G401.6 (cell line): Measurements from ENCODE around the gene SSX4.
"Not testable (repeated sequence)": the region's sequence is repeated elsewhere in the genome, so short reads cannot be mapped to it uniquely, and the experiment has no call there.

Experiments used
- FAIRE-seq: peaks from 2 replicates; lab custom pipeline; 2012; peaks lifted over from hg19 to GRCh38; lab: Jason Lieb, UNC

The SSX4 gene, protein sequence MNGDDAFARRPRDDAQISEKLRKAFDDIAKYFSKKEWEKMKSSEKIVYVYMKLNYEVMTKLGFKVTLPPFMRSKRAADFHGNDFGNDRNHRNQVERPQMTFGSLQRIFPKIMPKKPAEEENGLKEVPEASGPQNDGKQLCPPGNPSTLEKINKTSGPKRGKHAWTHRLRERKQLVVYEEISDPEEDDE

DNA sequence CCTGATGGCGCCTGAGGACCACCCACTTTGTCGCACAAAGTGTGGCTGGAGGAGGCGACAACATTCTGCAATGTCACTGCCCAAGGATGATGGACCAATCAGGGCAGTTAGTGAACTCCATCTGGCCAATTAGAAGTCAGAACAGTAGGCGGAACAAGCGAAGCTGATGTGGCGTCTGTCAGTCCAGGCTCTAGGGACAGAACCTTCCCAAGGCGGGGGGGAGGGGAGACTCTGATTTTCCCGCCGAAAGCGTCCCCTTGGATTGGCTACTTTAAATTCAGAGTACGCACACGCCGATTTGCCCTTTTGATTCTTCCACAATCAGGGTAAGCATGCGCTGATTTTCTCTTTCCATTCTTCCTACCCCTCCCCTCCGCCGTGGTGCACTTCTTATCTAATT is at the start of gene SSX4:
Gene SSX4, plus strand, starts transcription at position 301 of the 400 bp plus-strand sequence. CDS start 515 bp downstream, outside the sequence.
- not testable (repeated sequence) for FAIRE-seq

DNA sequence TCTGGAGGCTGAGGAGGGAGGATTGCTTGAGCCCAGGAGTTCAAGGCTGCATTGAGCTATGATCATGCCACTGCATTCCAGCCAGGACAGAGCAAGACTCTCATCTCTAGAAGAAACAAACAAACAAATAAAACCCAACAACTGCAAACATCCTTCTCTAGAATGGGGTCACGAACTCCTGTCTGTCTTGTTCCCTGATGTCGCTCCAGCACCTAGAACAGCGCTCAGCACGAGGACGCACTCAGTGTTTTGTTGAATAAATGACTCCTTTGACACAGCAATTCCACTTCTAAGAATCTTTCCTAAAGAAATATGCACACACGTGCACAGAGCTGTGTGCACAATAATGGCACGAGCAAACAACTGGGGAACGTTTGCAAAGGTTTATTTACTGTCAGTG is 37.3 kb upstream of the SSX4 start:
- FAIRE-seq: not testable (repeated sequence)

DNA sequence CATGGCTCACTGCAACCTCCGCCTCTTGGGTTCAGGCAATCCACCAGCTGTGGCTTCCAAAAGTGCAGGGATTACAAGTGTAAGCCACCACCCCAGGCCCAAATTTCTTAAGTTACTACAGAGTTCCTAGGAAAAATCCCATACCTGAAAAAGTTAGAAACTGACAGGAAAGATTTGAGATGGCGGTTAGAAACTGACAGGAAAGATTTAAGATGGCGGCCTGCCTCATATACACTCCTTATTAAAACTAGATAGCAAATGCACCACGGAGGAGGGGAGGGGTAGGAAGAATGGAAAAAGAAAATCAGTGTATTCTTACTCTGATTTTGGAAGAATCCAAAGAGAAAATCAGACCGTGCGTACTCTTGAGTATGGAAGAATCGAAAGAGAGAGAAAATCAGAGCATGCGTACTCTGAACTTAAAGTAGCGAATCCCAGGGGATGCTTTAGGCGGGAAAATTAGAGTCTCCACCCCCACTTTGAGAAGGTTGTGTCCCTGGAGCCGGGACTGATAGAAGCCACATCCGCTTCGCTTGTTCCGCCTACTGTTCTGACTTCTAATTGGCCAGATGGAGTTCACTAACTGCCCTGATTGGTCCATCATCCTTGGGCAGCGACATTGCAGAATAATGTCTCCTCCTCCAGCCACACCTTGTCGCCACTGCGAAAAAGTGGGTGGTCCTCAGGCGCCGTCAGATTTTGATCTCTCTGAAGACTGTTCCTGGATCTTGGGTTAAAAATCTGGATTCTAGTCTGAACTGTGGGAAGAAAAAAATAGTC is 26.8 kb upstream of the SSX4 start, which contains the start of gene SSX3:
Gene SSX3, minus strand, starts transcription at position 389 of the 780 bp plus-strand sequence. CDS start 1,454 bp downstream, outside the sequence.
- FAIRE-seq: not testable (repeated sequence)

DNA sequence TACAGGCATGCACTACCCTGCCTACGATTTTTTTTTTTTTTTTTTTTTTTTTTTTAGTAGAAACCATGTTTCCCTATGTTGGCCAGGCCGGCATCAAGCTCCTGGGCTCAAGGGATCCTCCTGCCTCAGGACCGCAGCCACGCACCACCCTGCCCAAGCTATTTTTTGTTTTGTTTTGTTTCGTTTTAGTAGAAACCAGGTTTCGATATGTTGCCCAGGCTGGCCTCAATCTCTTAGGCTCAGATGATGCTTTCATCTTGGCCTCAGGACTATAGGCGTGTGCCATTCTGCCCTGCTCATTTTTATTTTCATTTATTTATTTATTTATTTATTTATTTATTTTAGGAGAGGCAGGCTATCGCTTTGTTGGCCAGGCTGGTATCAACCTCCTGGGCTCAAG is 25.7 kb upstream of the SSX4 start:
- FAIRE-seq: no peak

DNA sequence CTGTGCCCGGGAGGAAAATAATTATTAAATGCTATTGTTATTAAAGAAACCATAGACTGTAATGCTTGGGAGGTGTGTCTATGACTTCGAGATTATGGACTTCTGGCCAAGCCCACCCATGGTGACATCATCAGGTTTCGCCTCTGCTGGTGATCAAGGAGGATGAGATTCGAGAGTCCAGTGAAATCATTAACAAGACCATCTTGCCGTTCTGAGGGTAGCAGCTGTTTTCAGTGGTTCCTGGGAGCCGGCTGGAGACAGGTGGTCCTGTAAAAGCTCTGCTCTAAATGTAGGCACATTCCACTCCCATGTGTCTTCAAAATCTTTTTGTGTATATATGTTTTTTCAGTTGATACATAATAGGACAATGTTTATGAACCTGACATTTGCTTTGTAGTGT is 24.1 kb upstream of the SSX4 start:
- not testable (repeated sequence) for FAIRE-seq

DNA sequence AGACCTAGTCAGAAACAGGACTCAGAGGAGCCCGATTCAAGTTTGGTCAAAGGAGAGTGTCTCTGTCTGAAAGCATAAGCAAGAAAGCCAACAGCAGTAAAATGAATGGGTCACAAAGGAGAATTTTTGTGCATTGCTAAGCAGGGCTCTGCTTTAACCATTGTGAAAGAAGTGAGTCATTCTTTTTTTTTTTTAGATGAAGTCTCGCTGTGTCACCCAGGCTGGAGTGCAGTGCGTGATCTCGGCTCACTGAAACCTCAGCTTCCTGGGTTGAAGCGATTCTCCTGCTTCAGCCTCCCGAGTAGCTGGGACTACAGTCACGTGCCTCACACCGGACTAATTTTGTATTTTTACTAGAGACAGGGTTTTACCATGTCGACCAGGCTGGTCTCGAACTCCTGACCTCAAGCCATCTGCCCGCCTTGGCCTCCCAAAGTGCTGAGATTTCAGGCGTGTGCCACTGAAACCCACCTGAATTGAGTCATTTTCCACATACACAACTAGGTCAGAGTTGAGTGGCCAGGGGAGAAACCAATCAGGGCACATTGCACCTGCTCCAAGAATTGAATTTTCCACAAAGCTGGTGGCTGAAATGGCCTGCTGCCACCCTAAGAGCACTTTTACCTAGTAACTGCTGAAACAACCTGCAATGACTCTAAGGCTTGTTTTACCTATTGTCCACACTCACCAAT is 15.5 kb upstream of the SSX4 start:
- FAIRE-seq: not testable (repeated sequence)

DNA sequence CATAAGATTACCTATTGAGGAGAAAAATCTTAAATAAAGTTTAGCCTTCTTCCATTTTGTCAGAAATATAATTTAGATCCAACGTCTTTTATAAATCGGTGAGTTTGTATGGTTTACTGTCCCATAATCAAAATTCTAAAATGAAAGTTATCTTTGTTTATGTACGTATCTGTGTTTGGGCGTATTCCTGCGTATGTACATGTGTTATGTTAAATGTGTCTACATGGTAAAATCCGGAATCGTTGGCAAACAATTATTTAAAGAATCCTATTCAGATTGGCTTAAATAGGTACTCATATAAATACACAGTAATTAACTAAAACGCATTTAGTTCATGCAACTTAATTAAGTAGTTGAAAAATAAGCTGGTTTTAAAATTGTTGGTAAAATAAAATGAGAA is 12.9 kb upstream of the SSX4 start:
- FAIRE-seq: not testable (repeated sequence)

DNA sequence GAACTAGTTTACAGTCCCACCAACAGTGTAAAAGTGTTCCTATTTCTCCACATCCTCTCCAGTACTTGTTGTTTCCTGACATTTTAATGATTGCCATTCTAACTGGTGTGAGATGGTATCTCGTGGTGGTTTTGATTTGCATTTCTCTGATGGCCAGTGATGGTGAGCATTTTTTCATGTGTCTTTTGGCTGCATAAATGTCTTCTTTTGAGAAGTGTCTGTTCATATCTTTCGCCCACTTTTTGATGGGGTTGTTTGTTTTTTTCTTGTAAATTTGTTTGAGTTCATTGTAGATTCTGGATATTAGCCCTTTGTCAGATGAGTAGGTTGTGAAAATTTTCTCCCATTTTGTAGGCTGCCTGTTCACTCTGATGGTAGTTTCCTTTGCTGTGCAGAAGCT is 13.6 kb downstream of the SSX4 start:
- FAIRE-seq: not testable (repeated sequence)

DNA sequence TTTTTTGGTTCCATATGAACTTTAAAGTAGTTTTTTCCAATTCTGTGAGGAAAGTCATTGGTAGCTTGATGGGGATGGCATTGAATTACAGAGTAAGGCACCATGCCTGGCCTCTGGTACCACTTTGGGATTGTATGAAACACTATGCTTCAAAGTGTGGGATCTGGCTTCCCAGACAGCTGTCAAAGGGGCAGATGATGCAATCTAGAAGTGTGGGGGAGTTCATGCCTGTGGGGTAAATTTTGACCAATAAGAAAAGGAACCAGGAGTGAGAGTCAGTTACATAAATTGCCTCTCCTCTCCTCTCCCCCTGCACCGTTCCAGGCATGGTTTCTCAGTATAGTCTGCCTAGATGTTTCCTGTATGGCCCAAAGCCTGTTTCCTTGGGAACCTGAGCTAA is 14.5 kb downstream of the SSX4 start:
- FAIRE-seq: not testable (repeated sequence)

DNA sequence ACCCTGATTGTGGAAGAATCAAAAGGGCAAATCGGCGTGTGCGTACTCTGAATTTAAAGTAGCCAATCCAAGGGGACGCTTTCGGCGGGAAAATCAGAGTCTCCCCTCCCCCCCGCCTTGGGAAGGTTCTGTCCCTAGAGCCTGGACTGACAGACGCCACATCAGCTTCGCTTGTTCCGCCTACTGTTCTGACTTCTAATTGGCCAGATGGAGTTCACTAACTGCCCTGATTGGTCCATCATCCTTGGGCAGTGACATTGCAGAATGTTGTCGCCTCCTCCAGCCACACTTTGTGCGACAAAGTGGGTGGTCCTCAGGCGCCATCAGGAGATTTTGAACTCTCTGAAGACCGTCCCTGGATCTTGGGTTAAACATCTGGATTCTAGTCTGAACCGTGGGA is 28.5 kb downstream of the SSX4 start, which contains the start of gene SSX4B:
Gene SSX4B, minus strand, starts transcription at position 101 of the 400 bp plus-strand sequence. CDS start 588 bp downstream, outside the sequence.
- not testable (repeated sequence) for FAIRE-seq

DNA sequence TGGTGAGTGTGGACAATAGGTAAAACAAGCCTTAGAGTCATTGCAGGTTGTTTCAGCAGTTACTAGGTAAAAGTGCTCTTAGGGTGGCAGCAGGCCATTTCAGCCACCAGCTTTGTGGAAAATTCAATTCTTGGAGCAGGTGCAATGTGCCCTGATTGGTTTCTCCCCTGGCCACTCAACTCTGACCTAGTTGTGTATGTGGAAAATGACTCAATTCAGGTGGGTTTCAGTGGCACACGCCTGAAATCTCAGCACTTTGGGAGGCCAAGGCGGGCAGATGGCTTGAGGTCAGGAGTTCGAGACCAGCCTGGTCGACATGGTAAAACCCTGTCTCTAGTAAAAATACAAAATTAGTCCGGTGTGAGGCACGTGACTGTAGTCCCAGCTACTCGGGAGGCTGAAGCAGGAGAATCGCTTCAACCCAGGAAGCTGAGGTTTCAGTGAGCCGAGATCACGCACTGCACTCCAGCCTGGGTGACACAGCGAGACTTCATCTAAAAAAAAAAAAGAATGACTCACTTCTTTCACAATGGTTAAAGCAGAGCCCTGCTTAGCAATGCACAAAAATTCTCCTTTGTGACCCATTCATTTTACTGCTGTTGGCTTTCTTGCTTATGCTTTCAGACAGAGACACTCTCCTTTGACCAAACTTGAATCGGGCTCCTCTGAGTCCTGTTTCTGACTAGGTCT is 43.8 kb downstream of the SSX4 start:
- not testable (repeated sequence) for FAIRE-seq

DNA sequence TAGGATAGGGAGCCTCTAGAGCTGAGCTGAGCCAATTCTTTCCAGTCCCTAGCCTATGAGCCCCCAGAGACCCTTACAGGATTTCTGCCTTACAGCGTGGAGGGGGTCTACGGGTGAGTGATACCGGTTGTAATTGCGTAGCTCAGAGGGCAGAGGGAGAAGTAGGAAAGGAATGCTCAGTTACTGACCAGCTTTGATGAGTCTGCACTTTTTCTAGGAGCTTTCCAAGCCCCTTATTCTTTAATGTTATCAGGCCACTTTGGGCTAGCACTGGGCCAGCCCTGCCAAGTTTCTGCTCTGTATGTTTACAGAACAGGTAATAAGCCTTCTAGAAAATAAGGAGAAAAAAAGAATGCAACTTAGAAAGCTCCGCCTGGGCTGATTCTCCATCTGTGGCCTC is 46.3 kb downstream of the SSX4 start:
- not testable (repeated sequence) for FAIRE-seq

DNA sequence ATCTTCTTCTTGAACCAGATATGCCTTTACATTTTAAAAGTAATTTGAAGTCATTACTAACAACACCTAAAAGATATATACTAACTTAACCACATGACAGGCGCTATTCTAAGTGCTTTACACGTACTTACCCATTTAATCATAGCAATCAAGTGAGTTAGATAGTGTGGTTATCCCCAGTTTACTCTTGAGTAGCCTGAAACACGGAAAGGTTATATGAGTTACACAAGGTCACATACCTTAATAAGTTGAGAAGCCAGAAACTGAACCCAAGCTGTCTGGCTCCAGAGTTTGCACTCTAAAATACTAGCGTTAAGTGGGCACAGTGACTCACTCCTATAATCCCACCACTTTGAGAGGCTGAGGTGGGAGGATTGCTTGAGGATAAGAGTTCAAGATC is 46.8 kb downstream of the SSX4 start:
- FAIRE-seq: not testable (repeated sequence)

DNA sequence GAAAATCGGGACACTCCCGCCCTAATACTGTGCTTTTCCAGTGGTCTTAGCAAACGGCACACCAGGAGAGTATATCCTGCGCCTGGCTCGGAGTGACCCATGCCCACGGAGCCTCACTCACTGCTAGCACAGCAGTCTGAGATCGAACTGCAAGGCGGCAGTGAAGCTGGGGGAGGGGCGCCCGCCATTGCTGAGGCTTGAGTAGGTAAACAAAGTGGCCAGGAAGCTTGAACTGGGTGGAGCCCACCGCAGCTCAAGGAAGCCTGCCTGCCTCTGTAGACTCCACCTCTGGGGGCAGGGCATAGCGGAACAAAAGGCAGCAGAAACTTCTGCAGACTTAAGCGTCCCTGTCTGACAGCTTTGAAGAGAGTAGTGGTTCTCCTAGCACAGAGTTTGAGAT is 50.4 kb downstream of the SSX4 start:
- FAIRE-seq: not testable (repeated sequence)
